Measurements from ENCODE around the gene TTBK1.
A peak's percentile ranks its signal among the peaks of the same experiment; 100 is the strongest.

DNA sequence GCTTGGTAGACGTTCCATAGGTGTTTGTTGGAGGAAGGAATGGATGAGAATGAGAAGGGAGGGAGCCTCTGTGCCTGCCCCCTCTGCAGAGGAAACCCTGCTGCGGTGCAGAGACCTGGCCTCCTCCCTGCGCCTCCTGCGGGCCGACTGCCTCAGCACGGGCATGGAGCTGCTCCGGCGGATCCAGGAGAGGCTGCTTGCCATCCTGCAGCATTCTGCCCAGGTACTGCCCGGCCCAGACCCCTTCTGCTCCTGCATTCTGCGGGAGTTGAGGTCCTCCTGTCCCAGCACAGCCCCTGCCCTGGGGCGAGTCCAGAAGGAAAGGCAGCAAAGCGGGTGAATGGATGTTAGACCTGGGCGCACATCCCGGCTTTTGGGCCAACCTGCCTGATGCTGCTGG is 20.1 kb upstream of the TTBK1 start:
- no peak for TF ChIP-seq POLR2A (IDR thresholded peaks at IDR 0.05)
- TF ChIP-seq POLR2AphosphoS5 (IDR thresholded peaks at IDR 0.05) = peak in 1 of 3 donors; percentile 37
- TF ChIP-seq, protein P1, sequence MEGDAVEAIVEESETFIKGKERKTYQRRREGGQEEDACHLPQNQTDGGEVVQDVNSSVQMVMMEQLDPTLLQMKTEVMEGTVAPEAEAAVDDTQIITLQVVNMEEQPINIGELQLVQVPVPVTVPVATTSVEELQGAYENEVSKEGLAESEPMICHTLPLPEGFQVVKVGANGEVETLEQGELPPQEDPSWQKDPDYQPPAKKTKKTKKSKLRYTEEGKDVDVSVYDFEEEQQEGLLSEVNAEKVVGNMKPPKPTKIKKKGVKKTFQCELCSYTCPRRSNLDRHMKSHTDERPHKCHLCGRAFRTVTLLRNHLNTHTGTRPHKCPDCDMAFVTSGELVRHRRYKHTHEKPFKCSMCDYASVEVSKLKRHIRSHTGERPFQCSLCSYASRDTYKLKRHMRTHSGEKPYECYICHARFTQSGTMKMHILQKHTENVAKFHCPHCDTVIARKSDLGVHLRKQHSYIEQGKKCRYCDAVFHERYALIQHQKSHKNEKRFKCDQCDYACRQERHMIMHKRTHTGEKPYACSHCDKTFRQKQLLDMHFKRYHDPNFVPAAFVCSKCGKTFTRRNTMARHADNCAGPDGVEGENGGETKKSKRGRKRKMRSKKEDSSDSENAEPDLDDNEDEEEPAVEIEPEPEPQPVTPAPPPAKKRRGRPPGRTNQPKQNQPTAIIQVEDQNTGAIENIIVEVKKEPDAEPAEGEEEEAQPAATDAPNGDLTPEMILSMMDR (IDR thresholded peaks at IDR 0.05 in 8 of 11, conservative IDR thresholded peaks at IDR 0.05 in 3 of 11) = no peak
